ENCODE data around the gene WDFY2.
A peak's percentile ranks its signal among the peaks of the same experiment; 100 is the strongest.

Gene WDFY2

DNA sequence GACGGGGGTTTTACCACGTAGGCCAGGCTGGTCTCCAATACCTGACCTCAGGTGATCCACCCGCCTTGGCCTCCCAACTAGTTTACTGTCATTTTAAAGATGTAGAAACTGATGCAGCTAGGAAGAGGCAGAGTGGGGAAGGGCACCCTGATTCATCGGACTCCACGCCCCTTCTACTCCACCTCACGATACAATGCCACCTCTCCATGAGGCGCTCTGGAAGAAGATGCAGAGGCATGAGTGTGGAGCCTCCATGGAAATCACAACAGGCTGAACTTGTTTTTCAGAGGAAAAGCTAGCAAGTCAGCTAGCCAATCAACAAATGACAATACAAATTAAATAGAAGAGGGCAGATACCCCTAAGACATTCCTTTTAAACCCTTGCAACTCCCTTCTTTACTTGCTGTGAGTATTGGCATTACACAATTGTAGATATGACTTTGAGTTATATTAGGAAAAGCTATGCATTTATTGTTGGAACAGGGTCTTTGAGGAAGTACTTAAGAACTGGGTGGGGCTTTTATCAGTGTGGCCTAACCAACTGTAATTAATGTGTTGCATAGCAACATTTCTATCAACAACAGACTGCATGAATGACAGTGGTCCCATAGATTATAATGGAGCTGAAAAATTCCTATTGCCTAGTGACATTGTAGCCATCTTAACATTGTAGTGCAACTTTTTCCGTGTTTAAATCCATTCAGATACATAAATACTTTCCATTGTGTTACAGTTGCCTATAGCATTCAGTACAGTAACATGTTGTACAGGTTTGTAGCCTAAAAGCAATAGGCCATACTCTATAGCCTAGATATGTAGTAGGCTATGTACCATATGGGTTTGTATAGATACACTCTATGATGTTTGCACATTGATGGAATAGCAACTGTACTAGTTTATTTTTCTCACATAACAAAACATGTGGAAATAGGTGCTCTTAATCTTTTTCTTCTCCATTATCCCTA, 17.6 kb downstream of the WDFY2 start:
- DNase-seq (ENCODE audit: low read depth) = no peak

DNA sequence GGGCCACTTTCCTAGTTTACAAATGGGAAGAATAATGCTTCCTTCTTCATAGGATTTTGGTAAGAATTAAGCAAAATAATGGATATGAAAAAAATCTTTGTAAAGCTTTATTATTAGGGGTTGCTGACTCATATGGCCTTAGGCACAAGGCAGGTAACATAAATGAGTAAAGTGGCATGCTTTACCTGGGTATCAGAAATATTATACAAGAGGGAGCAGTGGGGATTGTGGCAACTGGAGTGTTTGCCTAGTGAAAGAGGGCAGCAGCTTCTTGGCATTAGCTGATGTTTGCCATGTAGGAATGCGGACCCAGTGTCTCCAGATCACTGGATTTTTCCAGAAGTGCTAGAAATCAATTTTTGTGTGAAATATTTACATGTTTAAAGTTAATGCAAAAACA, 19.5 kb downstream of the WDFY2 start:
- no peak for DNase-seq (ENCODE audit: low read depth)

DNA sequence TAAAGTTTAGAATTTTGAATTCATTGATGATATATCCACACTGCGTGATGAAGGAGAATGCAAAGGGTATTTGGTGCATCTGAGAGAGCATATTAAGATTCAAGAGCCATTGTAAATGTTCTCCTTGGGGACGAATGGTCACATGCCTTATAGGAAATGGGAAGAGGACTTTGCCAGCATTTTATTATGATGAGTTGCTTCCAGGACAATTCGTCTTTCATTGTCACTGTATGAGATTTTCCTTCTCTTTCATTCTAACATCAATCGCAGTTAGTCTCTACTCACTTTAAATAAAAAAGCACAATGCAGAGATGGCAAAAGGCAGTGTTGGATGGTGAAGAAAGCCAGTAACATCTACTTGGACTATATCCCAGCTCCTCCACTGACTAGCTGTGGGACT, 21.4 kb downstream of the WDFY2 start:
- DNase-seq (ENCODE audit: low read depth) = no peak

DNA sequence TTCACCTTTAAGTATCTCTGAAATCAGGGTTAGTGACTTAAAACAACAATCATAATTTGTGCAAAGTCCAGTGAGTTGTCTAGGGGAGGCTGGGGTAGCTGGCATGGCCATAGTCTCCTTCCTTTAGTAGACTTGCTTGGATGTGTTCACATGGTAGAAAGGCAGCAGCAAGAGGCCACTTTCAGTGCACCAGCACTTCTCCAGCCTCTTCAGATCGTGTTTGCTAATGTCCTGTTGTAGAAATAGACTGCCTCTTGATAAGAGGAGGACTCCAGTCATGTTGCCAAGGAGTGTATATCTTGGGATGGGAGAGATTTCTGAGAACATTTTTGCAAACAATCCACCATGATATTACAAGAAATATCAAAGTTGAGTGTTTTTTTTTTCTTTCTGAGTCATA, 22.9 kb downstream of the WDFY2 start:
- DNase-seq (ENCODE audit: low read depth) = no peak

DNA sequence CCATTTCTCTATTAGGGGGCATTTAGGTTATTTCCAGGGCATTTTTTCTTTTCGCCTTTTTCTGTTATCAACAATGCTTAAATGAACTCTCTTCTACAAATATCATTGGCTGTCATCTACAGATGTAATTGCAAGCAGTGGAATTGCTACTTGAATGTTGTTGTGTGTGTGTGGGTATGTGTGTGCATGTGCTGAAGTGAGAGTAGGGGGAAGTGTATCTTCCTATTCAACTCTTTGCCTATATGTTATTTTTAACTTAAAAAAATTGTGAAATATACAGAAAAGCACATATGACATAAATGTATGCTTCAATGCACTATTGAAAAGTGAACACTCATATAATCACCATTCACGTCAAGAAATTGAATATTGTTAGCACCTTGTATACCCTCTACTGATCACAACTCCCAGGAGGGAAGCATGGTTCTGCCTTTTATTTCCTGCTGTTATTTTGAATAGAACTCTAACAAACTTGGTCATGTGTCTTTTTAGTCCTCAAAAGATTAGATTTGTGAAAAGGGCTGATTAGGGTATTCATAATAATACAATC, 24.7 kb downstream of the WDFY2 start:
- DNase-seq (ENCODE audit: low read depth) = no peak

DNA sequence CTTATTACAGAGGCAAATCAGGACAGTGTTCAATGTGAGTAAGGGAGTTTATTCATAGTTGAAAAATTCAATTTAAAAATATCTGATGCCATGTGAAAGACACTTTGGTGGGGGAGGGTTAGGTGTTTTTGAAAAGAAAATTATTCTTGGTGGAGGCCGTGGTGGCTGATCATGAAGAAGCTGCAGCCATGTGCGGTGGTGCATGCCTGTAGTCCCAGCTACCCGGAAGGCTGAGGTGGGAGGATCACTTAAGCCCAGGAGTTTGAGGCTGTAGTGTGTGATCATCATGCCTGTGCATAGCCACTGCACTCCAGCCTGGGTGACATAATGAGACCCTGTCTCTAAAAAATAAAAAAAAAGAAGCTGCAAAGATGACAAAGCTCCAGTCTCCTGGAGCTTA, 28.6 kb downstream of the WDFY2 start:
- DNase-seq (ENCODE audit: low read depth) = no peak

DNA sequence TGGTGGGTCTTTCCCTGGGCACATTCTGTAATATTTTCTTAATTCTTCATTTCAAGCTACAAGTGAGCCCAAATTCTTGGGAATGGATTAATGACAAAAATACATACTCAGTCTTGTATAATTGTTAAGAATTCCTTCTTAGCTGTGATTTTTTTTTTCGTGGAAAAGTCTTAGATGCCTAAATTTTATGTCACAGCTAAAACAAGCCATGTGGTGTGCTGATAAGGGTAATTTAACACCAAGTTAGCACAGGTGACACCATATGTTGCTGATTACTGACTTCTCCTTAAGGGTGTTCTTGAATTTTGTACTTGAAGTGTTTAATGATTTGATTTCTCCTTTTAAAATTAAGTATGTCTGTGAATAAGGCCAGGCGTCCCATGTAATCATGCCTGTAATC, 29.3 kb downstream of the WDFY2 start:
- DNase-seq (ENCODE audit: low read depth) = no peak

DNA sequence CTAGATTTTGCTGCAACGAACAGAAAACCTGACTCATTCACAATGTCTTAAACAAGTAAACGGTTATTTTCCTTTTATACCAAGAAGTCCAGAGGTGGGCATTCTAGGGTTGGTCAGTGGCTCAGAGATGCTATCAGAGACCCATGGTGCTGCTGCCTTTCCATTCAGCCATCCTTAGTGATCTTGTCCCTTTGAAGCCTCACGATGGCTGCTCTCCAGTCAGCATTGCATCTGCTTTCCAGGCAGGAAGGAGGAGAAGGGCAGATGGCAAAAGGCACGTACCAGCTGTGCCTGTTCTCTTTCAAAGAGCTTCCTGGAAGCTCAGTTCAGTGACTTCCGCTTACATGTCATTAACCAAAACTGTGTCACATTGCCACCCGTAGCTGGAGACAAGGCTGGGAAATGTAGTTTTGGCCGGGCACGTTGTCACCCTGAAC, 30.1 kb downstream of the WDFY2 start:
- DNase-seq (ENCODE audit: low read depth) = peak; percentile 26

DNA sequence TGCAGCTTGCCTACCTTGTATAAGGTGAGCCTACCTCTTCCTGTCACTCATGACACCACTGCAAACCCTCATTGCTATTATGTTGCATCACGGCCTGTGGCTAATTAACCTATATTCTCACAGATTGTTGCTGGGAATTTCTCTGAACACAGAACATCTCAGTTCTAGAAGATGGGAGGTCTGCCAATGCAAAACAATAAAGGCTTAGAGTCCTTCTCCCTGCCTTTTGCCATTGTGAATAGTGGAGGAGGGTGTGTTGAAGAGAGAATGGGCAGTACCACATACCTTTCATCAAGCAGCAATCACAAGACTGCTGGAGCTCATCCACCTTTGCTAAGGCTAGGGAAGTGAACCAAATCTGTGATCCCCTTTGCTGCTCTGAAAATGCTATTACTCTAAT, 34.4 kb downstream of the WDFY2 start:
- DNase-seq (ENCODE audit: low read depth) = no peak

DNA sequence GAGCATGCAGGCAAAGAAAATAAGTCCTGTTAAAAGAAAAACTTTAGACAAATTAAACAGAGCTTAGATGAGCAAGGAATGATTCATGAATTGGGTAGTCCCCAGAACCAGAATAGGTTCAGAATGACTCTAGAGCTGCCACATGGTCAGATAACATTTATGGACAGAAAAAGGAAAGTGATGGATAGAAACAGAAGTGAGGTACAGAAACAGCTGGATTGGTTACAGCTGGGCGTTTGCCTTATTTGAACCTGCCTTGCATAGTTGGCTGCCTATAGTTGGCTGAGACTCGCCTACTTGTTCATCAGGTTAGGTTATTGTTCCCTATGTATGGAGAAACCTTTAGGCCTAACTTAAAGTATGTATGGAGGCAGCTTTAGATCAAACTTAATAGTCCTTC, 35.4 kb downstream of the WDFY2 start:
- DNase-seq (ENCODE audit: low read depth) = no peak

DNA sequence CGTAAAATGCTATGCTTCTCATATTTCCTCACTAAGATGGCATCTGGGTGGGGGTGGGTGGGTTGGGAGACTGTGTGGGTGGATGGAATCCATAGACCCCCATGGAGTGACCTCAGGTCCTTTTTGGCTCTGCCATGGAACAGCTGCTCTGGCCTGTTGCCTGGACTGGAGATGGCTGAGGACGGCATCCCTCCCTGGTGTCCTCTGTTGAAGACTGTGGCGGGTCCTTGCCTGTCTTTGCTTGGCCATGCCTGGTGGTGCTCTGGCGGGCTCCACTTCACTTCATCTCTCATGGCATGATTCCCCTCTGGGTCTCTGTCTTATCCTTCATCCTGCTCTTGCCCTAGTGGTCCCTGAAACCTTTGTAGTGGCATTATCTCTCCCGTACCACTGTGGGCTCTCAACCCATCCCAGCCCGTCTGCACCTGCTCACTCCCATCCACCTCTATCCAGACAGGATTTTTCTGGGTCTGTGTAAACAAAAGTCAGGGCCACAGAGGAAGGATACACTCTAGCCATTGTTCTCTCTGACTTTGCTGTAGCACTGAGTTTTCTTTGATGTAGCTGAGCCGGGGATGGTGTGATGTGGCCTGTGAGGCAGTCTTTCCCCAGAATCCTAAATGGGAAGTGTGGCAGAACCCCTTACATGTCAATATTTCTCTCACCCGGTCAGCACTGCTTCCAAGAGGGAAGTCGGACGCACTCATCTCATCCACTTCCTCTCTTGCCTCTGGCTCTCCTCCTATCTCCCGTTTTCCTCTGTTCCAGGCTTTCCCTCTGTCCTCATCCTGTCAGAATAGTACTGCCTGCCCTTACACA, 36.1 kb downstream of the WDFY2 start:
- no peak for DNase-seq (ENCODE audit: low read depth)

DNA sequence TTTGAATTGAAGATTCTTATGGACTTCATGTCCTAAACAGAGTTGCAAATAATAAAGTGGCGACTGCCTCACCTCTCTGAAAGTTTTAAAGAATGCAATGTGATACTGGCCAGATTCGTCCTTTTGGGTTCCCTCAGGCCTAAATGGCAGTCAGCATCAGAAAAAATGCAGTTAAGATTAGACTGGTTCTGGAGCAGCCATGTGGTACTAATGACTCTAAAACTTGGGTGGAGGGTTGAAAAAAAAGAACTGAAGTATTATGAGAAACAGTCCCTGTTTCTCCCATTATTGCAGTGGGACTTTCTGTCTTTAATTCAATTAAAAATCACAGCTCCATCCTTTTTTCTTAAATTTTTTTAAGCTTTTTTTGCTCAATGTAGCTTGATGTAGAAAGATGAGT, 37.3 kb downstream of the WDFY2 start:
- DNase-seq (ENCODE audit: low read depth) = no peak

DNA sequence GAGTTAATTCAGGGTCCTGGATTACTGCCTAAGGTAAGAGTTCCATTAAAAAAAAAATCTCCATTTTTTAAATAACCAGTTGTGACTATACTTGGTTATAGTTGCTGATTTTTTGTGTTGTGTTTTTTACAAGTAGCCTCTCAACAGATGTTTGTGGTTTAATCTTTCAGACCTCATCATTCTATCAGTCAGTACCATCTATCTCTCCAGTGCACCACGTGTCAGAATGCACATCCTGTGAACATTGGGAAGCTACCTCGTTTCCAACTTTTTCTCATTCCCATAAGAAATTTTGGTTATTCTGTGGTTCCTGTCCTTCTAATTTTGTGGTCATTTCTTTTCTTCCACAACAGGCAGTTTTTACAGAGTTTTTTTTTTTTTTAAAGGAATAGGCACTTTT, 39.2 kb downstream of the WDFY2 start:
- DNase-seq (ENCODE audit: low read depth) = no peak

DNA sequence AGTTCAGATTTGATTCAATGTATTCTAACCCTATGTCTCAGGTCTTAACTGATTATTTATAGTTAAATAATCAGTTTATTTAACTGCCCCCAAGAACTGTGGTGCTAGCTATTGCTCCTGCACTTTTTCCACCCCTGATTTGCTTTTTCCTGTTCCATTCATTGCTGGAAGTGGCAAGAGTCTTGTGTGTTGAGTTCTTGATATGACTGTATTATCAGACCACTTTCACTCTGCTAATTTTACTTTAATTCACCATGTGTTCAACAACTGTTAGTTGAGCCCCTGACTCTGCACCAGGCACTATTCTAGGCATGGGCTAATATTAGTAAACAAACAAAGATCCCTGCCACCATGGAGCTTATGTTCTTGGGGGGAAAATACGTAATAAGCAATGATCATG, 39.9 kb downstream of the WDFY2 start:
- DNase-seq (ENCODE audit: low read depth) = no peak

DNA sequence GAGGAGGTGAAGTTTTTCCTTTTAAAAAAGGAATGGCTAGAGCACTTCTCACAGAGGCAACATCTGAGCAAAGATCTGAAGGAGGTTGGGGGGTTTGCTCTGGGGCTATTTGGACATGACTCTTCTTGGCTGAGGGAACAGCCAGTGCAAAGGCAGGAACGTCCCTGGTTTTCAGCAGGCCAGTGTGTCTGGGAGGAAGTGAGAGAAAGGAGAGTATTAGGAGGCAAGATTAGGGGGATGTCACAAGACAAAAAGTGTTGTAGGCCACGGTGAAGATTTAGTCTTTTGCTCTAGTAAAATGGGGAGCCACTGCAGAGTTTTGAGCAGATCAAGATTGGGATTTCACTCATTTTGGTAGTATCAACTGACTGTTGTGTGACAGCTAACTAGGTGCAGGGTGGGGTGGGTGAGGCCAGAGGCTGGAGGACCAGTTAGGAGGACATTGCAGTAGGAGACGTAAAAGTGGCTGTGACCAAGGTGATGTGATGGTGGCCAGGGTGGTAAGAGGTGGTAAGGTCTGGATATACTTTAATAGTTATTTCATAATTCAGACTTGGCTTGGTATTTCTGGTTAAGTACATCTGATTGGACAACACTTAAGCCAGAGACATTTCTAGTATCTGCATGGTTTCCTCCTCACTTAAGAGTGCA, 40.6 kb downstream of the WDFY2 start:
- DNase-seq (ENCODE audit: low read depth) = no peak

DNA sequence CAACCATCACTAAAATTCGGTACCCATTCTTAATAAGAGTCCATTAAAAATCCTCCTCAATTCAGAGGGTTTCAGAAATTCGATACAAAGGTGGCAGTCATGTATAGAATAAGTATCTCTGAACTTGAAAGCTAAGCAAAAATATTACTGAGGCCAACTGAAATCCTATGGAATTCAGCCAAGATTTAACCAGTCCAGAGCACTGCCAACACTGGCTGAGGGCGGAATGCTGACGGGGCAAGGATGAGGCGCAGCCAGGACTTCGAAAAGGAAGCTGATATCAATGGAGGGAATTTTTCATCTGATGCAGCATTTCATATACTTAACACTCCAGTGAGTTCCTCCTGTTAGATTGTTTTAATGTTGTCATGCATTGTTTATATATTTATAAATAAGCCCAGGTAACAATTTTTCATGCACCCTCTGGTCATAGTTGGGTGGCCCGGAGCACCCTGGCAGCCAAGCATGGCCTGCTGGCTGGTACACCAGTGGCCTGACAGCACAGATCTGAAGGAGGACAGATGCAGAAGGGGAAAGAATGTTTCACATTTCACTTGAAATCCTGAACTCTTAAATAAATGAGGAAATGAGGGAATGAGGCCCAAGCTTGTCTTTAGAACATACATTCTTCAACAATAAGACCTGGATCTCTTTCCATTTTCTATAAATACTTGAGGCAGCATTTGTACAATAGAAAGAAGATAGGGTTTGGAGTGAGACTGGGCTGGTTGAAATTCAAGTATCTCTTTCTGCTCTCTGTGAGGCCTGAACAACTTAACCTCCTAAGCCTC, 41.5 kb downstream of the WDFY2 start:
- no peak for DNase-seq (ENCODE audit: low read depth)

DNA sequence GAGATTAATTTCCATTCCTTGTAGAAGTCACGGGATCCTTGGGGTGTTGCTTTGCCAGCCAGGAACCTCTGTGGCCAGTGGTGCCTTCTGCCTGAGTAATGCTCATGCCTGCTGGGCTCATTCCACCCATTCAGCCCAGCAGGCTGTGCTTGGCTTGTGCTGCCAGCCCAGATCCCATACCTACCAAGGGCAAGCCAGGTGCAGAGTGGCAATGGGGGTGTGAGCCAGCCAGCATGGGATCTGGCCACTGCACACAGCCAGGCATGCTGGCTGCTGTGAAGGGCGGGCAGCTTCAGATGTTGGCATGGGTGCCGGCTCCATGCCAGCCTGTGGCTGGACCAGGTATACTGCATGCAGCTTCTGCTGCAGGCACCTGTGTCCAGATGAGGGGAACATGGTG, 42.5 kb downstream of the WDFY2 start:
- no peak for DNase-seq (ENCODE audit: low read depth)

DNA sequence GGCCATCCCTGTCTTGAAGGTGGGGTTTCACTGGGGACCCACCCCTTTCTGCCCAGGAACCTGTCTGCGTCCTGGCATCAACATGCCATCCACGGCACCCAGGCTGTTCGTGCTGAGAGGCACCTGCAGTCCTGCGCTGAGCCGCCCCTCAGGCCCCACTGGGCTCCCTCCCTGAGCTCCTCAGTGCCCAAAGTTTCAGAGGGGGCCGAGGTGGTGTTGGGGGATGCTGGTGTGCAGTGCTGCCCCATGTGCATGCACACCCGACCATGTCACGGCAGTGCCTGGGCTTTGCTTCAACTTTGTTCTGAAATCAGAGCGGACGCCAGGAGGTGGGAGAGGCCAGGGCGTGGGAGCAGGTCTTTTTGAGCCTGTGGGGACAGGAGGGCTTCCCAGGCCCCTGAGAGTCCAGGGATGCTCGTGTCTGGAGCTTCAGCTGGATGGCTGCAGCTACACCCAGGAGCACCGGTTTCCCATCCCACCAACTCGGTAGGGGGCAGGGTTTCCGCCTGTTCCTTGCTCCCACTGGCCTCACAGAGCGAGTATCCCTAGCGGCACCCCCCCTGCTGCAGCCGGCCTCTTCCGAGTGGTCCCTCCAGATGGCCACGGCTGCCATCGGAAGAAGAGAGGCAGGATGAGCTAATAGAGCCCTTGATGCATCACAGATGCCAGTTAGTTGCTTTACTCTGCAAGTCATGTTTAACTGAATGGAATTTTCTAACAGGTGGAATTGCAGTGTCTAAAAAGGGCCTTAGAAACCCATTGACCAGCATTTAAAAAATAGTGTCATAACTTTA, 44.0 kb downstream of the WDFY2 start:
- DNase-seq (ENCODE audit: low read depth) = no peak

DNA sequence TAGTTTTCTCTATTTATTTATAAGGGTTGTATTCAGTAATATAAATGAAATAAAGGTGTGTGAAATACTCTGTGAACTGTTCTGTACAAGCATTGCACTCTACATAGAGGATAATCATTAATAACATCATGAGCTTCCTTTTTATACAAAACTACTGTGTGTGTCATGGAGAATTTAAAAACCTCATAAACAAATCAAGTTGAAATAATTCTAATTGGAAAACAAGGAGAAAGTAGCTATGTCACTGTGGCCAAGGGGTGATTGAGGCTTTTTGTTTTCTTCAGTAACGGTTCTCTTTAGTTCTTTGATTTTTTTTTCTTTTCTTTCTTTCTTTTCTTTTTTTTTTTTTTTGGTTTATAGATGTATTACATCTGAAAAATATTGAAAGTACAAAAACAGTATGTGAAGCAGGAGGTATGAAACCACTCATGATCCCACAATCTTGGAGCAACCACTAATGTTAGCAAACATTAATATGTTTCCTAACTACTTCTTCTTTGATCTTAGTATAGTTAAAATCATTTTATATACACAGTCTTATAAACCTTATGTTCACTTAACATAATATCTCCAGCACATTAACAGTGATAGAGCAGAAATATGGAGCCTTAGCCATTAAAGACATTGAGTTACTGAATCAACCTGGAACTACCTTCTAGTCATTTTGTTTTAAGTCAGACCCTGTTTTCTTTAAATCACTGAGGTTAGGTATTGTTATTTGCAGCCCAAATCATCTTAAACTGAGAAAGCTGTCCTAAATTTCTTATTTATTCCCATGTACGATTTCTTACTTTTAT, 45.4 kb downstream of the WDFY2 start:
- DNase-seq (ENCODE audit: low read depth) = no peak

DNA sequence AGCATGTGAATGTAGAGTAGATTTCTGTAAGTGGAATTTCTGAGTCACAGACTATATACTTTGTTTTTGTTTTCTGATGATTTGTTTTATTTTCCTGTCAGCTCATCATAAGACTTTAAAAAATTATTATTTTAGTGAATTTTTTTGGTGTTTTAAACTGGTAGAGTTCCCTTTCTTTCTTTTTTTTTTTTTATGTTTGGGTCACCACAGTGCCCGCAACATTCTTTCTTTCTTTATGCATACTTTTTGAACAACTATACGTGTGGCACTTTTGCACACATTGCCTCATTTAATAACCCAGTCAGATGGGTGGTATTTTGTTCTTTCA, 46.0 kb downstream of the WDFY2 start:
- DNase-seq (ENCODE audit: low read depth) = no peak

All from stimulated activated CD4-positive, alpha-beta T cell treated with anti-CD3 and anti-CD28 coated beads, Interleukin-2, amount 100 ng/mL, for 4 hours (primary cell).